ENCODE data around the gene IKZF1. TPM values are rescaled to one million over a fixed set of nuclear protein-coding genes. Genes with fewer than 3 reads are reported as not detected.

Gene IKZF1
- total RNA-seq, 2 donors from 2014 or later, result 4.4 to 9.2 TPM

- intact Hi-C loops (cut with DNase I), result no loop called here
- ATAC-seq, result no peak
- no peak for DNase-seq
Measured at GRCh38 chr7:50393076-50393475, 88.6 kb downstream of the IKZF1 start.

GRCh38 chr7:50393547-50394252, 89.2 kb downstream of the IKZF1 start:
- DNase-seq, result no peak
- ATAC-seq, result no peak
- intact Hi-C loops (cut with DNase I), result no loop called here

- intact Hi-C loops (cut with DNase I), result no loop called here
- DNase-seq, result no peak
- no peak for ATAC-seq
Measured at GRCh38 chr7:50394315-50394714, 89.8 kb downstream of the IKZF1 start.

- DNase-seq (no peak), ATAC-seq (no peak)
- intact Hi-C loops (cut with DNase I), result no loop called here
Measured at GRCh38 chr7:50396856-50397255, 92.3 kb downstream of the IKZF1 start.

- DNase-seq, result no peak
- ATAC-seq, result no peak
- intact Hi-C loops (cut with DNase I), result no loop called here
Measured at GRCh38 chr7:50397320-50397970, 92.9 kb downstream of the IKZF1 start.

GRCh38 chr7:50397971-50398324, 93.4 kb downstream of the IKZF1 start:
- intact Hi-C loops (cut with DNase I), result no loop called here
- DNase-seq (no peak), ATAC-seq (no peak)

GRCh38 chr7:50399206-50399605, 94.7 kb downstream of the IKZF1 start:
- DNase-seq (no peak), ATAC-seq (no peak)
- intact Hi-C loops (cut with DNase I), result no loop called here

GRCh38 chr7:50399635-50400034, 95.1 kb downstream of the IKZF1 start:
- intact Hi-C loops (cut with DNase I), result no loop called here
- ATAC-seq (no peak), DNase-seq (no peak)

GRCh38 chr7:50400114-50400513, 95.6 kb downstream of the IKZF1 start:
- DNase-seq, result no peak
- ATAC-seq, result no peak
- intact Hi-C loops (cut with DNase I), result no loop called here

GRCh38 chr7:50404392-50404791, 99.9 kb downstream of the IKZF1 start:
- ATAC-seq (no peak), DNase-seq (no peak)
- intact Hi-C loops (cut with DNase I), result no loop called here

- intact Hi-C loops (cut with DNase I), result no loop called here
- no peak for DNase-seq
- ATAC-seq, result peak in 1 of 2 donors; percentile 15
Measured at GRCh38 chr7:50405221-50405620, 100.7 kb downstream of the IKZF1 start.

- no peak for DNase-seq
- intact Hi-C loops (cut with DNase I), result no loop called here
- no peak for ATAC-seq
Measured at GRCh38 chr7:50406935-50407334, 102.4 kb downstream of the IKZF1 start.

- DNase-seq (no peak), ATAC-seq (peak in 1 of 2 donors; percentile 28)
- intact Hi-C loops (cut with DNase I), result loop anchor here in 1 of 2 donors (10.0 kb wide), 1 partner anchor 265 kb away; no protein-coding TSS in a partner anchor
Measured at GRCh38 chr7:50409856-50410745, 105.6 kb downstream of the IKZF1 start.

GRCh38 chr7:50411332-50411731, 106.8 kb downstream of the IKZF1 start:
- intact Hi-C loops (cut with DNase I), result loop anchor here in 1 of 2 donors (10.0 kb wide), 1 partner anchor 267 kb away; no protein-coding TSS in a partner anchor
- ATAC-seq, result no peak
- no peak for DNase-seq

GRCh38 chr7:50412973-50413372, 108.5 kb downstream of the IKZF1 start:
- ATAC-seq, result no peak
- DNase-seq, result no peak
- intact Hi-C loops (cut with DNase I), result loop anchor here in 1 of 2 donors (10.0 kb wide), 1 partner anchor 268 kb away; no protein-coding TSS in a partner anchor

- no peak for DNase-seq
- ATAC-seq, result no peak
- intact Hi-C loops (cut with DNase I), result loop anchor here in 1 of 2 donors (10.0 kb wide), 1 partner anchor 269 kb away; no protein-coding TSS in a partner anchor
Measured at GRCh38 chr7:50413561-50413960, 109.0 kb downstream of the IKZF1 start.

GRCh38 chr7:50415844-50416364, 111.4 kb downstream of the IKZF1 start:
- DNase-seq, result no peak
- ATAC-seq, result no peak
- intact Hi-C loops (cut with DNase I), result loop anchor here (5.0 to 10.0 kb wide), 3 partner anchors 209 to 271 kb away; no protein-coding TSS in a partner anchor

GRCh38 chr7:50416527-50417182, 112.1 kb downstream of the IKZF1 start:
- peak in 1 of 2 donors; percentile 51 for ATAC-seq
- intact Hi-C loops (cut with DNase I), result loop anchor here (5.0 to 10.0 kb wide), 3 partner anchors 209 to 272 kb away; no protein-coding TSS in a partner anchor
- no peak for DNase-seq

GRCh38 chr7:50418086-50418515, 113.6 kb downstream of the IKZF1 start:
- ATAC-seq (peak; percentile 94 to 95), DNase-seq (peak; percentile 73)
- intact Hi-C loops (cut with DNase I), result loop anchor here (2.0 to 10.0 kb wide), 4 partner anchors 211 to 275 kb away; no protein-coding TSS in a partner anchor

Data from left cardiac atrium (tissue), 4 donors.